Keratinocyte (primary cell): ENCODE data around the gene SLC4A9. TPM values are rescaled to one million over a fixed set of nuclear protein-coding genes. Genes with fewer than 3 reads are reported as not detected.
A peak's percentile ranks its signal among the peaks of the same experiment; 100 is the strongest.

Experiments used
- DNase-seq: peaks from one replicate; pipeline ENCODE4 v3.0.0-alpha.2; 2011; ENCODE audit warnings: low read depth, missing footprints, low spot score
- FAIRE-seq: peaks from 2 replicates; lab custom pipeline; 2011; peaks lifted over from hg19 to GRCh38; lab: Jason Lieb, UNC
- H2AFZ ChIP-seq: 2 replicates; pipeline ENCODE4 v1.6.0; 2012; ENCODE audit warnings: low read length, control low read depth, inconsistent platforms; ENCODE audit not compliant: control insufficient read depth
- H3K27ac ChIP-seq: 2 replicates; pipeline ENCODE4 v1.5.1; 2011; ENCODE audit warnings: low read length; ENCODE audit not compliant: control insufficient read depth, insufficient read depth
- H3K27me3 ChIP-seq: 3 replicates; pipeline ENCODE4 v1.6.0; 2011; ENCODE audit warnings: low read length; ENCODE audit not compliant: control insufficient read depth, insufficient read depth; ENCODE audit errors: extremely low read depth
- H3K36me3 ChIP-seq, 2 experiments: 2 replicates in 1 of 2; 3 replicates in 1 of 2; pipeline ENCODE4 v1.5.1; 2011; ENCODE audit warnings: low read length in 2 of 2, mild to moderate bottlenecking in 1 of 2; ENCODE audit not compliant: control insufficient read depth in 2 of 2, insufficient read depth in 2 of 2; ENCODE audit errors: extremely low read depth in 1 of 2
- H3K4me1 ChIP-seq: 3 replicates; pipeline ENCODE4 v1.5.1; 2011; ENCODE audit warnings: low read length; ENCODE audit not compliant: control insufficient read depth, insufficient read depth; ENCODE audit errors: extremely low read depth
- H3K4me2 ChIP-seq: 3 replicates; pipeline ENCODE4 v1.6.0; 2011; ENCODE audit warnings: low read depth, low read length; ENCODE audit not compliant: control insufficient read depth, insufficient read depth; ENCODE audit errors: extremely low read depth
- H3K4me3 ChIP-seq, 3 experiments: fragments of 200-600 bp in 1 of 3; sonication (generic) in 1 of 3; 2 replicates in 2 of 3; 3 replicates in 1 of 3; pipeline ENCODE4 v1.5.1; 2011 to 2016; ENCODE audit warnings: low read length in 3 of 3, mild to moderate bottlenecking in 3 of 3, control low read depth in 2 of 3, inconsistent platforms in 1 of 3, low read depth in 1 of 3, mixed read lengths in 1 of 3, mixed run types in 1 of 3, moderate library complexity in 1 of 3; ENCODE audit not compliant: control insufficient read depth in 2 of 3, insufficient read depth in 2 of 3; ENCODE audit errors: extremely low read depth in 1 of 3
- H3K79me2 ChIP-seq: 2 replicates; pipeline ENCODE4 v1.6.0; 2012; ENCODE audit warnings: low read length; ENCODE audit not compliant: control insufficient read depth, insufficient read depth
- H3K9ac ChIP-seq: 3 replicates; pipeline ENCODE4 v1.6.0; 2011; ENCODE audit warnings: low read length; ENCODE audit not compliant: control insufficient read depth, insufficient read depth; ENCODE audit errors: extremely low read depth
- H3K9me1 ChIP-seq: 3 replicates; pipeline ENCODE4 v1.6.0; 2011; ENCODE audit warnings: low read length; ENCODE audit not compliant: control insufficient read depth, insufficient read depth; ENCODE audit errors: extremely low read depth
- H3K9me3 ChIP-seq: 2 replicates; pipeline ENCODE4 v1.5.1; 2012; ENCODE audit warnings: low read depth, low read length; ENCODE audit not compliant: control insufficient read depth
- H4K20me1 ChIP-seq: 3 replicates; pipeline ENCODE4 v1.6.0; 2011; ENCODE audit warnings: low read length; ENCODE audit not compliant: control insufficient read depth, insufficient read depth; ENCODE audit errors: extremely low read depth
- EZH2 ChIP-seq: IDR thresholded peaks from one replicate; pipeline ENCODE4 v1.6.1; 2012; ENCODE audit warnings: inconsistent platforms, mild to moderate bottlenecking, low read length, moderate library complexity
- dilution Hi-C: fragments of 300-500 bp; cut with MboI; formaldehyde crosslinking; loops from one replicate; pipeline ENCODE4 v1.7.0; 2020; ENCODE audit warnings: low sequenced_read_pairs; ENCODE audit not compliant: extremely low pct_ligation_motif_present
- polyA plus RNA-seq, 5 experiments: library from polyadenylated mRNA; depleted of rRNA in 3 of 5; stranded (reverse) in 3 of 5; stranded (forward) in 1 of 5; unstranded in 1 of 5; fragments of >200 nt; gene quantifications; 1 replicate in 1 of 5; 2 replicates in 3 of 5; 3 replicates in 1 of 5; pipeline versions ENCODE4 v1.2.1 to v1.2.3, GENCODE V29; 2011 to 2012; ENCODE audit warnings: missing spikeins in 2 of 5, low read depth in 1 of 5, low replicate concordance in 1 of 5
- TF ChIP-seq, protein P1 (sequence below), 3 experiments: IDR thresholded peaks in 1 of 3; conservative IDR thresholded peaks in 1 of 3; optimal IDR thresholded peaks in 1 of 3; 2 replicates in 2 of 3; 3 replicates in 1 of 3; pipeline versions ENCODE3 to v1.5.1; 2011; ENCODE audit warnings: low read length in 3 of 3, mild to moderate bottlenecking in 3 of 3, moderate library complexity in 2 of 3, control low read depth in 1 of 3, inconsistent platforms in 1 of 3; ENCODE audit not compliant: insufficient read depth in 2 of 3; ENCODE audit errors: extremely low read depth in 1 of 3

SLC4A9 gene
- polyA plus RNA-seq, 1 donor (not counting 4 experiments of a cell fraction or from before 2014, with no cell fraction given), result 0.07 TPM

DNA sequence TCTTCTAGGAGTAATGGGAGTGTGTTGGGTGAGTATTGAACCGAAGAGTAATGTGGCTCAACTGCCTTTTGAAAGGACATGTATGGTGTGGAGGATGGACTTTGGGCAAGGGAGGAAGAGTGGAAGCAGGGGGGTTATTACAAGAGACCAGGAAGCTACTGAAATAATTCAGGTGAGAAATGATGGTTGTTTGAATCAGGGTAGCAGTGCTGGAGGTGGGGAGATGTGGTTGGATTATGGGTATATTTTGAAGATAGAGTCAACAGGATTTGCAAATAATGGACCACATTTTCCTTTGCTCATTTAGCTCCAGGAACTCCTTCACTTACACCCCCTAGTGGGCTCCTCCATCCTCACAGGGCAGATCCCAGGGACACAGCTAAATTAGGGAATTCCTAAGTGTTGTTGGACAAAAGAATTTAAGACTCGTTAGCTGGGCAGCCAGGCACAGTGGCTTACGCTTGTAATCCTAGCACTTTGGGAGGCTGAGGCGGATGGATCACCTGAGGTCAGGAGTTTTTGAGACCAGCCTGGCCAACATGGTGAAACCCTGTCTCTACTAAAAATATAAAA is 1.2 kb upstream of the SLC4A9 start:
- Histone ChIP-seq H3K9me1 (no peaks in the 10 kb centered on the region), H3K27ac (no peak overlapping the region), H2AFZ (no peak overlapping the region), H3K9me3 (no peaks in the 10 kb centered on the region), H3K4me1 (peaks cover 11% of the 10 kb centered on the region), H3K27me3 (no peaks in the 10 kb centered on the region), H3K36me3 (no peaks in the 10 kb centered on the region), H3K9ac (no peak overlapping the region), H3K4me3 (no peak overlapping the region), H4K20me1 (no peaks in the 10 kb centered on the region), H3K79me2 (no peaks in the 10 kb centered on the region), H3K4me2 (no peak overlapping the region)
- DNase-seq (no peak), FAIRE-seq (no peak)
- dilution Hi-C loops, result no loop called here
- TF ChIP-seq, protein P1, sequence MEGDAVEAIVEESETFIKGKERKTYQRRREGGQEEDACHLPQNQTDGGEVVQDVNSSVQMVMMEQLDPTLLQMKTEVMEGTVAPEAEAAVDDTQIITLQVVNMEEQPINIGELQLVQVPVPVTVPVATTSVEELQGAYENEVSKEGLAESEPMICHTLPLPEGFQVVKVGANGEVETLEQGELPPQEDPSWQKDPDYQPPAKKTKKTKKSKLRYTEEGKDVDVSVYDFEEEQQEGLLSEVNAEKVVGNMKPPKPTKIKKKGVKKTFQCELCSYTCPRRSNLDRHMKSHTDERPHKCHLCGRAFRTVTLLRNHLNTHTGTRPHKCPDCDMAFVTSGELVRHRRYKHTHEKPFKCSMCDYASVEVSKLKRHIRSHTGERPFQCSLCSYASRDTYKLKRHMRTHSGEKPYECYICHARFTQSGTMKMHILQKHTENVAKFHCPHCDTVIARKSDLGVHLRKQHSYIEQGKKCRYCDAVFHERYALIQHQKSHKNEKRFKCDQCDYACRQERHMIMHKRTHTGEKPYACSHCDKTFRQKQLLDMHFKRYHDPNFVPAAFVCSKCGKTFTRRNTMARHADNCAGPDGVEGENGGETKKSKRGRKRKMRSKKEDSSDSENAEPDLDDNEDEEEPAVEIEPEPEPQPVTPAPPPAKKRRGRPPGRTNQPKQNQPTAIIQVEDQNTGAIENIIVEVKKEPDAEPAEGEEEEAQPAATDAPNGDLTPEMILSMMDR (optimal IDR thresholded peaks at IDR 0.05 in 1 of 3, IDR thresholded peaks at IDR 0.05 in 1 of 3, conservative IDR thresholded peaks at IDR 0.05 in 1 of 3; ENCODE audit: extremely low read depth in 1 of 3, insufficient read depth in 2 of 3, low read length in 3 of 3), result peak in 2 of 3 experiments; percentile 37 to 49
- no peak for TF ChIP-seq EZH2

DNA sequence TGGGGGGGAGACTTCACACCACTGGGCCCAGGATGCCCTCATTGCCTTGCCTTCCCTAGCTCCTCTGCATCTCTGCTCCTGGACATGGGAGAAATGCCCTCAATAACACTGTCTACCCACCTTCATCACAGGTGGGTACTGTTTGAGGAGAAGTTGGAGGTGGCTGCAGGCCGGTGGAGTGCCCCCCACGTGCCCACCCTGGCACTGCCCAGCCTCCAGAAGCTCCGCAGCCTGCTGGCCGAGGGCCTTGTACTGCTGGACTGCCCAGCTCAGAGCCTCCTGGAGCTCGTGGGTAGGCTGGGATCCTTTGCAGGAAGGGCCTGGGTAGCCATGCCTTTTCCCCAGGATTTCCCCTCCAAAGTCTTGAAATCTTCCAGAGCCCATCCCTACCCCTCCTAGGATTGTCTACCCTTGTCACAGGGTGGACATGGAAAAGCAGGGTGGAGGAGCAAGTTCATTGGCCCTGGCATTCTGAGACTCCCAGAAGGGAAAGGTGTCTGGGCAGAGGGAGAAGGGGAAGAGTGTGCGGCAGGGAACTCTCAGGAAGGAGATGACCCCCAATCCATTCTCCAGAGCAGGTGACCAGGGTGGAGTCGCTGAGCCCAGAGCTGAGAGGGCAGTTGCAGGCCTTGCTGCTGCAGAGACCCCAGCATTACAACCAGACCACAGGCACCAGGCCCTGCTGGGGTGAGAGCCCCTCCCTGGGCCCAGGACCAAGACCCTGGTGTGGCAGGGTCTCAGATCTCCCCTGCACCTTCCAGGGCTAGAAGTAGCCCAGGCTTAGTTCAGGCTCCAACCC is 886 bp downstream of the SLC4A9 start:
- H4K20me1 ChIP-seq, result no peaks in the 10 kb centered on the region
- H3K4me1 ChIP-seq, result peaks cover 20% of the 10 kb centered on the region
- H2AFZ ChIP-seq, result no peak overlapping the region
- no peaks in the 10 kb centered on the region for H3K36me3 ChIP-seq
- no peak overlapping the region for H3K27ac ChIP-seq
- no peaks in the 10 kb centered on the region for H3K9me3 ChIP-seq
- dilution Hi-C loops, result no loop called here
- H3K79me2 ChIP-seq, result no peaks in the 10 kb centered on the region
- FAIRE-seq (no peak), DNase-seq (no peak)
- H3K9ac ChIP-seq, result no peak overlapping the region
- no peak overlapping the region for H3K4me2 ChIP-seq
- TF ChIP-seq, protein P1 (optimal IDR thresholded peaks at IDR 0.05 in 1 of 3, IDR thresholded peaks at IDR 0.05 in 1 of 3, conservative IDR thresholded peaks at IDR 0.05 in 1 of 3; ENCODE audit: extremely low read depth in 1 of 3, insufficient read depth in 2 of 3, low read length in 3 of 3), result no peak
- no peak for TF ChIP-seq EZH2
- no peaks in the 10 kb centered on the region for H3K27me3 ChIP-seq
- H3K9me1 ChIP-seq, result peaks cover 3% of the 10 kb centered on the region
- no peak overlapping the region for H3K4me3 ChIP-seq
